KMS-11 (cell line): ENCODE results near the gene DIAPH3.

ENCODE experiments used
- H2AFZ ChIP-seq: fragments of 200-600 bp; sonication (generic); 2 replicates; pipeline ENCODE4 v1.6.1; 2016; ENCODE audit warnings: antibody characterized with exemption, mixed run types, low read depth
- H3K27ac ChIP-seq: fragments of 200-600 bp; sonication (generic); 2 replicates; pipeline ENCODE4 v1.6.1; 2016; ENCODE audit warnings: mild to moderate bottlenecking, mixed run types
- H3K27me3 ChIP-seq: fragments of 200-600 bp; sonication (generic); 2 replicates; pipeline ENCODE4 v1.6.1; 2017; ENCODE audit warnings: mild to moderate bottlenecking, low read depth, mixed run types, moderate library complexity; ENCODE audit not compliant: insufficient read depth
- H3K36me3 ChIP-seq: fragments of 200-600 bp; sonication (generic); 2 replicates; pipeline ENCODE4 v1.6.1; 2017; ENCODE audit warnings: mild to moderate bottlenecking, mixed run types; ENCODE audit not compliant: insufficient read depth
- H3K4me1 ChIP-seq: fragments of 200-600 bp; sonication (generic); 2 replicates; pipeline ENCODE4 v1.6.1; 2016; ENCODE audit warnings: mild to moderate bottlenecking, low read depth, mixed run types; ENCODE audit not compliant: poor library complexity, severe bottlenecking
- H3K4me2 ChIP-seq: fragments of 200-600 bp; sonication (generic); 2 replicates; pipeline ENCODE4 v1.7.0; 2016; ENCODE audit warnings: mild to moderate bottlenecking, mixed run types
- H3K4me3 ChIP-seq: fragments of 200-600 bp; sonication (generic); IDR thresholded peaks from 2 replicates; pipeline ENCODE4 v1.6.1; 2017; ENCODE audit warnings: low read depth, low read length, mixed read lengths; ENCODE audit not compliant: insufficient read depth
- H3K79me2 ChIP-seq: fragments of 200-600 bp; sonication (generic); 2 replicates; pipeline ENCODE4 v1.6.1; 2016; ENCODE audit warnings: low read depth, mixed run types; ENCODE audit not compliant: insufficient read depth
- H3K9ac ChIP-seq: fragments of 200-600 bp; sonication (generic); 2 replicates; pipeline ENCODE4 v1.6.1; 2016; ENCODE audit warnings: mild to moderate bottlenecking, mixed run types
- H4K20me1 ChIP-seq: fragments of 200-600 bp; sonication (generic); 2 replicates; pipeline ENCODE4 v1.6.1; 2016; ENCODE audit warnings: mild to moderate bottlenecking, mixed run types; ENCODE audit not compliant: insufficient read depth
- CTCF ChIP-seq: fragments of 200-600 bp; sonication (generic); conservative IDR thresholded peaks from 2 replicates; pipeline ENCODE4 v1.6.1; 2017; ENCODE audit warnings: low read depth, mild to moderate bottlenecking, antibody characterized with exemption, low read length, moderate library complexity, mixed read lengths

Gene DIAPH3

GRCh38 chr13:59837101-59837500 is 326.6 kb downstream of the DIAPH3 start:
- H3K4me2 ChIP-seq, result no peak overlapping the region
- no peak overlapping the region for H2AFZ ChIP-seq
- H3K27ac ChIP-seq, result no peak overlapping the region
- no peaks in the 10 kb centered on the region for H4K20me1 ChIP-seq
- no peaks in the 10 kb centered on the region for H3K4me1 ChIP-seq
- H3K27me3 ChIP-seq, result no peaks in the 10 kb centered on the region
- H3K4me3 ChIP-seq, result no peak overlapping the region
- H3K9ac ChIP-seq, result no peak overlapping the region
- H3K36me3 ChIP-seq, result no peaks in the 10 kb centered on the region
- no peaks in the 10 kb centered on the region for H3K79me2 ChIP-seq
- no peak for TF ChIP-seq CTCF

GRCh38 chr13:59835569-59835968 is 328.2 kb downstream of the DIAPH3 start:
- H4K20me1 ChIP-seq, result no peaks in the 10 kb centered on the region
- no peak overlapping the region for H3K9ac ChIP-seq
- no peak for TF ChIP-seq CTCF

GRCh38 chr13:59834801-59835200 is 328.9 kb downstream of the DIAPH3 start:
- H3K36me3 ChIP-seq, result no peaks in the 10 kb centered on the region
- H3K4me2 ChIP-seq, result no peak overlapping the region
- no peak overlapping the region for H3K4me3 ChIP-seq
- no peaks in the 10 kb centered on the region for H4K20me1 ChIP-seq
- H3K79me2 ChIP-seq, result no peaks in the 10 kb centered on the region
- TF ChIP-seq CTCF, result no peak
- no peak overlapping the region for H3K9ac ChIP-seq
- no peak overlapping the region for H2AFZ ChIP-seq
- no peaks in the 10 kb centered on the region for H3K27me3 ChIP-seq
- H3K27ac ChIP-seq, result no peak overlapping the region
- no peaks in the 10 kb centered on the region for H3K4me1 ChIP-seq

More at GRCh38 chr13:59835569-59835968, 328.2 kb downstream of the DIAPH3 start:
- Histone ChIP-seq H3K4me2 (no peak overlapping the region), H2AFZ (no peak overlapping the region), H3K4me1 (no peaks in the 10 kb centered on the region), H3K27ac (no peak overlapping the region), H3K36me3 (no peaks in the 10 kb centered on the region), H3K79me2 (no peaks in the 10 kb centered on the region), H3K4me3 (no peak overlapping the region), H3K27me3 (no peaks in the 10 kb centered on the region)

- Histone ChIP-seq H2AFZ (no peak overlapping the region), H3K27ac (no peak overlapping the region), H3K9ac (no peak overlapping the region), H3K36me3 (no peaks in the 10 kb centered on the region), H3K27me3 (no peaks in the 10 kb centered on the region), H3K4me2 (no peak overlapping the region), H3K79me2 (no peaks in the 10 kb centered on the region), H3K4me1 (no peaks in the 10 kb centered on the region), H3K4me3 (no peak overlapping the region), H4K20me1 (no peaks in the 10 kb centered on the region)
- TF ChIP-seq CTCF, result no peak
These were observed 334.0 kb downstream of the DIAPH3 start for GRCh38 chr13:59829690-59830089.
